ENCODE measurements around the gene TERF2IP.

The TERF2IP gene

GRCh38 chr16:75660726-75661302 lies 13.2 kb downstream of the TERF2IP start:
- Histone ChIP-seq H3K27me3 (ENCODE audit: control insufficient read depth in 5 of 5, insufficient read depth in 4 of 5, low read length in 5 of 5) (no peaks in the 10 kb centered on the region), H3K36me3 (ENCODE audit: control insufficient read depth in 5 of 5, insufficient read depth in 5 of 5, low read length in 5 of 5) (peaks cover 21 to 38% (median 31%) of the 10 kb centered on the region in 5 donors), H3K4me1 (ENCODE audit: control insufficient read depth in 5 of 5, insufficient read depth in 5 of 5, low read length in 5 of 5) (peaks cover 0 to 26% (median 17%) of the 10 kb centered on the region in 5 donors), H3K4me3 (ENCODE audit: low read depth in 1 of 5, low read length in 5 of 5) (no peak overlapping the region), H3K27ac (ENCODE audit: low read depth, low read length) (peak overlapping the region; percentile 32), H3K9ac (ENCODE audit: low read length in 5 of 5) (no peak overlapping the region), H3K9me3 (ENCODE audit: control insufficient read depth in 5 of 5, low read length in 5 of 5) (no peaks in the 10 kb centered on the region)

DNA sequence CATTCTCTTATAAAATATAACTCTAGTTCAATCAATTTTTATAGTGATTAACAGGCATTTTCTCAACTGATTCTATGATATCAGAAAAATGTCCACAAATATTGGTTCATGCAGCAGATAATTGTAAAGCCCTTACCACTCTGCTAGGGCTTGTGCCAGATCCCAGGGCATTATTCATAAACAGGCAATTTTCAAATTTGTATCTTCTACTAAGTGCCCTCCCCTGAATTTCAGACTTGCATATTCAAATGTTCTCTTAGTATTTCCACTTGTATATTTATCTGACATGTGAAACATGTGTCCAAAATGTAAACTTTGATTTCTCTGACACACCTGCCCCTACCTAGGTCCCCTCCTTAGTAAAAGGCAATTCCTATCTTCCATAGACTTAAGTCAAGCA lies 19.9 kb downstream of the TERF2IP start:
- H3K9me3 ChIP-seq (ENCODE audit: control insufficient read depth in 5 of 5, low read length in 5 of 5), result no peaks in the 10 kb centered on the region
- no peak overlapping the region for H3K27ac ChIP-seq (ENCODE audit: low read depth, low read length)
- no peak overlapping the region for H3K9ac ChIP-seq (ENCODE audit: low read length in 5 of 5)
- H3K4me3 ChIP-seq (ENCODE audit: low read depth in 1 of 5, low read length in 5 of 5), result no peak overlapping the region
- H3K4me1 ChIP-seq (ENCODE audit: control insufficient read depth in 5 of 5, insufficient read depth in 5 of 5, low read length in 5 of 5), result peaks cover 0 to under 1% (median 0%) of the 10 kb centered on the region in 5 donors
- no peaks in the 10 kb centered on the region for H3K36me3 ChIP-seq (ENCODE audit: control insufficient read depth in 5 of 5, insufficient read depth in 5 of 5, low read length in 5 of 5)
- no peaks in the 10 kb centered on the region for H3K27me3 ChIP-seq (ENCODE audit: control insufficient read depth in 5 of 5, insufficient read depth in 4 of 5, low read length in 5 of 5)

GRCh38 chr16:75676909-75677308 lies 29.3 kb downstream of the TERF2IP start, which contains the start of gene CPHXL2:
Gene CPHXL2, minus strand, starts transcription at chr16:75677009. Its CDS starts 10 bp downstream, at chr16:75676999.
- H3K4me3 ChIP-seq (ENCODE audit: low read depth in 1 of 5, low read length in 5 of 5), result no peak within 1 kb of the TSS
- H3K27me3 ChIP-seq (ENCODE audit: control insufficient read depth in 5 of 5, insufficient read depth in 4 of 5, low read length in 5 of 5), result no peaks in the 10 kb centered on the region
- no peaks in the 10 kb centered on the region for H3K9me3 ChIP-seq (ENCODE audit: control insufficient read depth in 5 of 5, low read length in 5 of 5)
- H3K9ac ChIP-seq (ENCODE audit: low read length in 5 of 5), result no peak within 1 kb of the TSS
- no peaks in the 10 kb centered on the region for H3K36me3 ChIP-seq (ENCODE audit: control insufficient read depth in 5 of 5, insufficient read depth in 5 of 5, low read length in 5 of 5)
- no peak within 1 kb of the TSS for H3K27ac ChIP-seq (ENCODE audit: low read depth, low read length)
- peaks cover 0 to 9% (median 2%) of the 10 kb centered on the region in 5 donors for H3K4me1 ChIP-seq (ENCODE audit: control insufficient read depth in 5 of 5, insufficient read depth in 5 of 5, low read length in 5 of 5)

DNA sequence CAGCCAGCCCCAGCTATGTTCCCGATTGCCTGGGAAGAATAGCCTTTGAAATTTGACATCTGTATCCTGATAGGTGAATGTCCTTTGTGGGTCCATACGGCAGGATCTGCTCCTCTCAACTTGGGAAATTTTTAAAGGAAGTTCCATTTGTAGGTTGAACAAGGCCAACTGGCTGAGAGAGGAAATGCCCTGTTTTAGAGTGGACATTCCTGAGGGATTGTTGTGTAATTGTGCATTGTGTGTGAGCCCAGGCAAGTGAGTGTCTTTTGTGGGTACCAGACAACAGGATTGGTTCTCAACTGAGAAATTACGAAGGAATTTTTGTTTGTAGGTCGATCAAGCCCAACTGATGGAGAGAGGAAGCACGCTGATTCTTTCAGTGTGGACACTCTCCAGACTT lies 31.8 kb downstream of the TERF2IP start:
- Histone ChIP-seq H3K27ac (ENCODE audit: low read depth, low read length) (no peak overlapping the region), H3K27me3 (ENCODE audit: control insufficient read depth in 5 of 5, insufficient read depth in 4 of 5, low read length in 5 of 5) (no peaks in the 10 kb centered on the region), H3K4me3 (ENCODE audit: low read depth in 1 of 5, low read length in 5 of 5) (no peak overlapping the region), H3K36me3 (ENCODE audit: control insufficient read depth in 5 of 5, insufficient read depth in 5 of 5, low read length in 5 of 5) (no peaks in the 10 kb centered on the region), H3K9ac (ENCODE audit: low read length in 5 of 5) (no peak overlapping the region), H3K4me1 (ENCODE audit: control insufficient read depth in 5 of 5, insufficient read depth in 5 of 5, low read length in 5 of 5) (peaks cover 0 to 9% (median 2%) of the 10 kb centered on the region in 5 donors), H3K9me3 (ENCODE audit: control insufficient read depth in 5 of 5, low read length in 5 of 5) (no peaks in the 10 kb centered on the region)

DNA sequence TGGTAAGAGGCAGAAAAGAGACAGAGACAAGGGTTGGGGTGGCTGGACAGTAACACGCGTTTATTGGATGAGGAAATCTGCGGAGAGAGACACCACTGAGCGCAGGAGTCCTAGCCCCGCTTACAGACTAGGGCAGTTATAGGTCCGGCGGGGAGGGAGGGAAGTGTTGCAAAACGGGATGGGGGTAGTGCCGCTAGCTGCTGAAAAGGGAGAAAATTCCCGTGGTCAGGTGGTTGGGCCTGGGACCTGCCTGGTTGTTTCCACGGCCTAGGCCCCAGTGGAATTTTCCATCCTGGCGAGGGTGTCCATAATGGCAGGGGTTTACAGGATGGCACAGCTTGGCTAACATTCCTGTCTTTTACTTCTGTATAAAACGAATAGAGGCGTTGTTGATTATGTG lies 34.7 kb downstream of the TERF2IP start:
- Histone ChIP-seq H3K27ac (ENCODE audit: low read depth, low read length) (no peak overlapping the region), H3K9me3 (ENCODE audit: control insufficient read depth in 5 of 5, low read length in 5 of 5) (no peaks in the 10 kb centered on the region), H3K4me1 (ENCODE audit: control insufficient read depth in 5 of 5, insufficient read depth in 5 of 5, low read length in 5 of 5) (peaks cover 0 to 9% (median 2%) of the 10 kb centered on the region in 5 donors), H3K4me3 (ENCODE audit: low read depth in 1 of 5, low read length in 5 of 5) (no peak overlapping the region), H3K36me3 (ENCODE audit: control insufficient read depth in 5 of 5, insufficient read depth in 5 of 5, low read length in 5 of 5) (no peaks in the 10 kb centered on the region), H3K27me3 (ENCODE audit: control insufficient read depth in 5 of 5, insufficient read depth in 4 of 5, low read length in 5 of 5) (no peaks in the 10 kb centered on the region), H3K9ac (ENCODE audit: low read length in 5 of 5) (no peak overlapping the region)

DNA sequence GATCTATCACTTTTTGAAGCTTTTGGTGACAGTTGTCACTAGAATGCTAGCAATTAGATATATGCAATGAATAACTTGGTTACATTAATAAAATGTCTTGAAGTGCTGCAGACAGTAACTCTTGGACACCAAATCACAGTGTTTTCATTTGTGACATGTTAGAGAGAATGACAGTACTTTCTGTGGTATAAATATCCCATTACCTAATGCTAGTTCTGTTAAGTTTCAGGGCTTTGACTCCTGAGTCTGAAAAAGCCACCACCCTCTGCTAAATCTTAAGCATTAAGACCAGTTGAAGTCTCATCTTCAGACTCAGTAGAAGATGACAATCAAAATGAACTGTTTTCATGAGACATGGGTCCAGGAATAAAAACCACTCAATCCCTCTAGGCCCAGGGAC lies 39.8 kb downstream of the TERF2IP start:
- no peak overlapping the region for H3K27ac ChIP-seq (ENCODE audit: low read depth, low read length)
- no peaks in the 10 kb centered on the region for H3K4me1 ChIP-seq (ENCODE audit: control insufficient read depth in 5 of 5, insufficient read depth in 5 of 5, low read length in 5 of 5)
- H3K36me3 ChIP-seq (ENCODE audit: control insufficient read depth in 5 of 5, insufficient read depth in 5 of 5, low read length in 5 of 5), result no peaks in the 10 kb centered on the region
- H3K9me3 ChIP-seq (ENCODE audit: control insufficient read depth in 5 of 5, low read length in 5 of 5), result no peaks in the 10 kb centered on the region
- H3K9ac ChIP-seq (ENCODE audit: low read length in 5 of 5), result no peak overlapping the region
- no peaks in the 10 kb centered on the region for H3K27me3 ChIP-seq (ENCODE audit: control insufficient read depth in 5 of 5, insufficient read depth in 4 of 5, low read length in 5 of 5)
- no peak overlapping the region for H3K4me3 ChIP-seq (ENCODE audit: low read depth in 1 of 5, low read length in 5 of 5)

GRCh38 chr16:75695708-75696107 lies 48.1 kb downstream of the TERF2IP start:
- Histone ChIP-seq H3K4me1 (ENCODE audit: control insufficient read depth in 5 of 5, insufficient read depth in 5 of 5, low read length in 5 of 5) (no peaks in the 10 kb centered on the region), H3K4me3 (ENCODE audit: low read depth in 1 of 5, low read length in 5 of 5) (no peak overlapping the region), H3K9me3 (ENCODE audit: control insufficient read depth in 5 of 5, low read length in 5 of 5) (no peaks in the 10 kb centered on the region), H3K9ac (ENCODE audit: low read length in 5 of 5) (no peak overlapping the region), H3K27ac (ENCODE audit: low read depth, low read length) (no peak overlapping the region), H3K36me3 (ENCODE audit: control insufficient read depth in 5 of 5, insufficient read depth in 5 of 5, low read length in 5 of 5) (peaks cover 0 to 2% (median 0%) of the 10 kb centered on the region in 5 donors), H3K27me3 (ENCODE audit: control insufficient read depth in 5 of 5, insufficient read depth in 4 of 5, low read length in 5 of 5) (no peaks in the 10 kb centered on the region)

DNA sequence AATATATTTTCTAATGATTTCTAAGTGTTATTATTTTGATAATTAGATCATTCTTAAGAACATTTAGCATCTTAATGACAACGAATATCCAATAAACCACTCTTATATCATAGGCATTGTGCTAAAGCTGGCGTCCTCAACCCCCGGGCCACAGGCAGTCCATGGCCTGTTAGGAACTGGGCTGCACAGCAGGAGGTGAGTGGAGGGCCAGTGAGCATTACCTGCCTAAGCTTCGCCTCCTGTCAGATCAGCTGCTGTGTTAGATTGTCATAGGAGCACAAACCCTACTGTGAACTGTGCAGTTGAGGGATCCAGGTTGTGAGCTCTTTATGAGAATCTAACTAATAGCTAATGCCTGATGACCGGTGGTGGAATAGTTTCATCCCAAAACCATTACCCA lies 50.0 kb downstream of the TERF2IP start:
- H3K36me3 ChIP-seq (ENCODE audit: control insufficient read depth in 5 of 5, insufficient read depth in 5 of 5, low read length in 5 of 5), result peaks cover 0 to 2% (median 0%) of the 10 kb centered on the region in 5 donors
- H3K4me3 ChIP-seq (ENCODE audit: low read depth in 1 of 5, low read length in 5 of 5), result no peak overlapping the region

DNA sequence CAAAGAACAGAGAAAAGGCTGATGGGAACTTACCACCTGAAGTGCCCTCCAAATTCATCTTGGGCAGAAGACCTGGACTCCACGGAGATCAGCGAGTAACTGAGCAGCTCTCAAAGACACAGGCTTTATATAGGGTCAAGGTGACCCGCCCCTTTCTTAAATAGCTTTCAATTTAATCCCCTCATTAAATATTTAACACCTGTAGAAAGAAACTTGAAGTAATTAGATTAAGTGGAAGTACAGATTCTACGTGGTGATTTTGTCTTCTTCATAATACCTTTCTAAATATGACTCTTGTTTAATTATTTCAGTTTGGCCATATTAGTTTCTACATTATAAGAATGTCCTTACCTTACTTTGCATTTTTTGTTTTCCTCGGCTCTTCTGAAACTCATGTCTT lies 53.8 kb downstream of the TERF2IP start, which contains the start of gene DUXB:
TSS of gene DUXB (minus strand) at position 101 of the 400 bp plus-strand sequence. CDS start at position 58, 43 bp downstream.
- Histone ChIP-seq H3K9ac (ENCODE audit: low read length in 5 of 5) (no peak within 1 kb of the TSS), H3K4me1 (ENCODE audit: control insufficient read depth in 5 of 5, insufficient read depth in 5 of 5, low read length in 5 of 5) (no peaks in the 10 kb centered on the region), H3K27me3 (ENCODE audit: control insufficient read depth in 5 of 5, insufficient read depth in 4 of 5, low read length in 5 of 5) (no peaks in the 10 kb centered on the region), H3K4me3 (ENCODE audit: low read depth in 1 of 5, low read length in 5 of 5) (no peak within 1 kb of the TSS), H3K36me3 (ENCODE audit: control insufficient read depth in 5 of 5, insufficient read depth in 5 of 5, low read length in 5 of 5) (no peaks in the 10 kb centered on the region), H3K27ac (ENCODE audit: low read depth, low read length) (no peak within 1 kb of the TSS), H3K9me3 (ENCODE audit: control insufficient read depth in 5 of 5, low read length in 5 of 5) (no peaks in the 10 kb centered on the region)

More for the DNA sequence above, 50.0 kb downstream of the TERF2IP start:
- no peaks in the 10 kb centered on the region for H3K4me1 ChIP-seq (ENCODE audit: control insufficient read depth in 5 of 5, insufficient read depth in 5 of 5, low read length in 5 of 5)
- H3K9ac ChIP-seq (ENCODE audit: low read length in 5 of 5), result no peak overlapping the region
- H3K27ac ChIP-seq (ENCODE audit: low read depth, low read length), result no peak overlapping the region
- H3K9me3 ChIP-seq (ENCODE audit: control insufficient read depth in 5 of 5, low read length in 5 of 5), result no peaks in the 10 kb centered on the region
- H3K27me3 ChIP-seq (ENCODE audit: control insufficient read depth in 5 of 5, insufficient read depth in 4 of 5, low read length in 5 of 5), result no peaks in the 10 kb centered on the region

- Histone ChIP-seq H3K27me3 (ENCODE audit: control insufficient read depth in 5 of 5, insufficient read depth in 4 of 5, low read length in 5 of 5) (no peaks in the 10 kb centered on the region), H3K27ac (ENCODE audit: low read depth, low read length) (no peak overlapping the region), H3K4me1 (ENCODE audit: control insufficient read depth in 5 of 5, insufficient read depth in 5 of 5, low read length in 5 of 5) (no peaks in the 10 kb centered on the region), H3K9me3 (ENCODE audit: control insufficient read depth in 5 of 5, low read length in 5 of 5) (no peaks in the 10 kb centered on the region), H3K4me3 (ENCODE audit: low read depth in 1 of 5, low read length in 5 of 5) (no peak overlapping the region), H3K9ac (ENCODE audit: low read length in 5 of 5) (no peak overlapping the region), H3K36me3 (ENCODE audit: control insufficient read depth in 5 of 5, insufficient read depth in 5 of 5, low read length in 5 of 5) (no peaks in the 10 kb centered on the region)
Measured at GRCh38 chr16:75702242-75702641, 54.7 kb downstream of the TERF2IP start.
